COLO829 (cell line): ENCODE results near the gene KISS1R.

Experiments
- DNase-seq: peaks from one replicate; pipeline ENCODE4 v3.0.0; 2012; ENCODE audit warnings: low spot score

Gene KISS1R

GRCh38 chr19:939439-939838, 22.3 kb downstream of the KISS1R start:
- DNase-seq: no peak

GRCh38 chr19:939922-940321, 22.8 kb downstream of the KISS1R start:
- no peak for DNase-seq

- DNase-seq: peak; percentile 47
Observed at GRCh38 chr19:940591-941291, 23.6 kb downstream of the KISS1R start.

- no peak for DNase-seq
Observed at GRCh38 chr19:941292-942132, 24.4 kb downstream of the KISS1R start.

- DNase-seq: no peak
Observed at GRCh38 chr19:942133-942645, 25.1 kb downstream of the KISS1R start.

- DNase-seq: no peak
Observed at GRCh38 chr19:943551-944170, 26.5 kb downstream of the KISS1R start.

GRCh38 chr19:944171-944567, 27.0 kb downstream of the KISS1R start:
- DNase-seq: no peak

GRCh38 chr19:944663-945241, 27.6 kb downstream of the KISS1R start:
- no peak for DNase-seq

- DNase-seq: no peak
Observed at GRCh38 chr19:945401-946252, 28.5 kb downstream of the KISS1R start.

- DNase-seq: no peak
Observed at GRCh38 chr19:947090-947706, 30.1 kb downstream of the KISS1R start.

GRCh38 chr19:947707-948539, 30.8 kb downstream of the KISS1R start:
- no peak for DNase-seq

GRCh38 chr19:948842-949496, 31.8 kb downstream of the KISS1R start:
- DNase-seq: no peak

- no peak for DNase-seq
Observed at GRCh38 chr19:950352-951066, 33.4 kb downstream of the KISS1R start.

- DNase-seq: no peak
Observed at GRCh38 chr19:952049-952679, 35.0 kb downstream of the KISS1R start.

- no peak for DNase-seq
Observed at GRCh38 chr19:952680-953444, 35.7 kb downstream of the KISS1R start.

- no peak for DNase-seq
Observed at GRCh38 chr19:953445-954271, 36.5 kb downstream of the KISS1R start.

GRCh38 chr19:954272-954671, 37.1 kb downstream of the KISS1R start:
- no peak for DNase-seq
